ENCODE measurements around the gene CD44. TPM values are rescaled to one million over a fixed set of nuclear protein-coding genes. Genes with fewer than 3 reads are reported as not detected.

CD44 gene
- total RNA-seq, 4 donors from 2014 or later, result 212 to 292 (median 275) TPM

DNA sequence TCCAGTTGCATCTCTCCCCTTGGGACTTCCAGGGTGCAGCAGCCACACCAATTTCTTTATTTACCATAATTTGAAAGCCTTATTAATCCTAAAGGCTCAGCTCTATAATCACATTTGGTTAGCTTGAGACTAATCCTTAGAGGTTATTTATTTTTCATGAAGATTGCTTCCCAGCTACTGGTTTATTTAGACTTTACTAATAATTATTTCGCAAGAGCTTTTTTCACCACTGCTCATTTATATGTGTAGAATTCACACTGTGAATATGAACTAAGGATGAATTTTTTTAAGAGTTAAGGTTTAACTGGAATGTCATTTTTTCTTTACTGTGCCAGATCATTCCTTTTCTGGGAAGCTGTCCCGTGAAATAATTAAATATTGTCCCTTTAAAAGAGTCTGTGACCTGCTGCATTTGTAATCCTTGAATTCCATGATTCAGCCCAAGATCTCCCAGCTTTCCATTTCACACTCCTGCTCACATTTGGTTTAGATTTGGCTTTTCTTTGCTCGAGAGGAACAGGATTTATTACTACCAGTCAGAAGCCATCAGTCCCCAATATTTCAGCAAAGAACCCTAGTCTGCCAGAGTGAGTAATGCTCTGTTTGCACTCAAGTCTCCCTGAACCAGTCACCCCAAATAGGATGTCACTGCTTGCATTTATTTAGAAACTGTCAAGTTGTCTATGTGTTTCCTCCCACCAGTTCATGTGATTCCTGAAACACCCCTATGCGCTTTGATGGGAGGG lies 4.4 kb upstream of the CD44 start:
- TF ChIP-seq EP300 (IDR thresholded peaks at IDR 0.05) (no peak), POLR2A (IDR thresholded peaks at IDR 0.05; ENCODE audit: low read depth) (no peak), POLR2AphosphoS5 (IDR thresholded peaks at IDR 0.05) (no peak)
- TF ChIP-seq, protein P1, sequence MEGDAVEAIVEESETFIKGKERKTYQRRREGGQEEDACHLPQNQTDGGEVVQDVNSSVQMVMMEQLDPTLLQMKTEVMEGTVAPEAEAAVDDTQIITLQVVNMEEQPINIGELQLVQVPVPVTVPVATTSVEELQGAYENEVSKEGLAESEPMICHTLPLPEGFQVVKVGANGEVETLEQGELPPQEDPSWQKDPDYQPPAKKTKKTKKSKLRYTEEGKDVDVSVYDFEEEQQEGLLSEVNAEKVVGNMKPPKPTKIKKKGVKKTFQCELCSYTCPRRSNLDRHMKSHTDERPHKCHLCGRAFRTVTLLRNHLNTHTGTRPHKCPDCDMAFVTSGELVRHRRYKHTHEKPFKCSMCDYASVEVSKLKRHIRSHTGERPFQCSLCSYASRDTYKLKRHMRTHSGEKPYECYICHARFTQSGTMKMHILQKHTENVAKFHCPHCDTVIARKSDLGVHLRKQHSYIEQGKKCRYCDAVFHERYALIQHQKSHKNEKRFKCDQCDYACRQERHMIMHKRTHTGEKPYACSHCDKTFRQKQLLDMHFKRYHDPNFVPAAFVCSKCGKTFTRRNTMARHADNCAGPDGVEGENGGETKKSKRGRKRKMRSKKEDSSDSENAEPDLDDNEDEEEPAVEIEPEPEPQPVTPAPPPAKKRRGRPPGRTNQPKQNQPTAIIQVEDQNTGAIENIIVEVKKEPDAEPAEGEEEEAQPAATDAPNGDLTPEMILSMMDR (IDR thresholded peaks at IDR 0.05), result no peak
- WGBS, result 69% methylated on average over 4 of the region's 4 CpGs
- no peaks in the 10 kb centered on the region for H3K9me3 ChIP-seq
- H3K36me3 ChIP-seq, result no peaks in the 10 kb centered on the region
- H3K4me3 ChIP-seq, result no peak overlapping the region
- DNase-seq (ENCODE audit: extremely low spot score), result no peak
- peaks cover 0 to 16% (median 12%) of the 10 kb centered on the region in 4 donors for H3K4me1 ChIP-seq
- no peaks in the 10 kb centered on the region for H3K27me3 ChIP-seq
- intact Hi-C loops (cut with DNase I), result no loop called here
- no peak overlapping the region for H3K27ac ChIP-seq (replicated peaks in 1 of 4)

DNA sequence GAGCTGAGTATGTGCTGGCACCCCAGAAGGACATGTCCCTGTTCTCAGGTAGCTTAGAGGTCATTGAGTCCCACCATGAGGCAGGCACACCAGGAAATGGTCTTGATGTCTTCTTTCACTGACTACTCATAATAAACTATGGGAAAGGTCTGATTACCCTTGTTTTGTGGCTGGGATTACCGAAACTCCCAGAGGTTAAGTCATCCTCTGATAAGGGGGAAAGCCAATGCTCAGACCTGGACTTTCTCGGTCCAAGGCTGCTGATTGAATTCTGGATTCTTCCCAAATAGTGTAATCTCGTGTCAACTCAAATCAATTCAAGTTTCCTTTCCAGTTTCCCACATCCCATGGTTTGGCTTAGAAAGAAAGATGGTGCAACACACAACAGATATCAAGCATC lies 3.7 kb upstream of the CD44 start:
- no peaks in the 10 kb centered on the region for H3K9me3 ChIP-seq
- intact Hi-C loops (cut with DNase I), result no loop called here
- no peak overlapping the region for H3K27ac ChIP-seq (replicated peaks in 1 of 4)
- H3K36me3 ChIP-seq, result no peaks in the 10 kb centered on the region
- DNase-seq (ENCODE audit: extremely low spot score), result no peak
- no peak overlapping the region for H3K4me3 ChIP-seq
- 78% methylated on average over 3 of the region's 3 CpGs for WGBS
- no peak for TF ChIP-seq EP300 (IDR thresholded peaks at IDR 0.05)
- TF ChIP-seq, protein P1 (IDR thresholded peaks at IDR 0.05), result no peak
- TF ChIP-seq POLR2A (IDR thresholded peaks at IDR 0.05; ENCODE audit: low read depth), result no peak
- no peak for TF ChIP-seq POLR2AphosphoS5 (IDR thresholded peaks at IDR 0.05)
- no peaks in the 10 kb centered on the region for H3K27me3 ChIP-seq
- peaks cover 0 to 20% (median 12%) of the 10 kb centered on the region in 4 donors for H3K4me1 ChIP-seq

DNA sequence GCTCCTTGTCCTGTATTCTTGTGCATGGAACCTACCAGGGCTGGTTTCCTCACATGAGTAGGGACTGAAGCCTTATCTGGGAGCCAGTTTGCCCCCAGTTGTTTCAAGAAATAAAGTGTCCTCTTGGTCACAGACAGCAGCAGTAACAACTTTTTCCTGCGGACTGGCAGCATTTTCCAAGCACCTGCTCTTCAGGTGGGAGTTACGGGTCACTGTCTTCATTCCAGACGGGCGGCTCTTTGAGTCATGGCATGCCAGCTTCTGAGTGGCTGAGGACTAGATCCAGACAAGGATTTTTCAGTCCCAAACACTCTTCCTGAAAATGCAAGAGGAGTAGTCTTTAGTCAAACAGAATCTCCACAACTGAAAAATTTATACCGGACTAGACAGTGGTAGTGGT lies 2.7 kb upstream of the CD44 start:
- H3K9me3 ChIP-seq, result no peaks in the 10 kb centered on the region
- no peak overlapping the region for H3K4me3 ChIP-seq
- intact Hi-C loops (cut with DNase I), result no loop called here
- no peaks in the 10 kb centered on the region for H3K36me3 ChIP-seq
- H3K27ac ChIP-seq (replicated peaks in 1 of 4), result no peak overlapping the region
- no peaks in the 10 kb centered on the region for H3K27me3 ChIP-seq
- H3K4me1 ChIP-seq, result peaks cover 0 to 31% (median 20%) of the 10 kb centered on the region in 4 donors
- TF ChIP-seq, protein P1 (IDR thresholded peaks at IDR 0.05), result no peak
- TF ChIP-seq POLR2AphosphoS5 (IDR thresholded peaks at IDR 0.05), result no peak
- TF ChIP-seq EP300 (IDR thresholded peaks at IDR 0.05), result no peak
- TF ChIP-seq POLR2A (IDR thresholded peaks at IDR 0.05; ENCODE audit: low read depth), result no peak
- no peak for DNase-seq (ENCODE audit: extremely low spot score)
- WGBS, result 93% methylated on average over 5 of the region's 5 CpGs

DNA sequence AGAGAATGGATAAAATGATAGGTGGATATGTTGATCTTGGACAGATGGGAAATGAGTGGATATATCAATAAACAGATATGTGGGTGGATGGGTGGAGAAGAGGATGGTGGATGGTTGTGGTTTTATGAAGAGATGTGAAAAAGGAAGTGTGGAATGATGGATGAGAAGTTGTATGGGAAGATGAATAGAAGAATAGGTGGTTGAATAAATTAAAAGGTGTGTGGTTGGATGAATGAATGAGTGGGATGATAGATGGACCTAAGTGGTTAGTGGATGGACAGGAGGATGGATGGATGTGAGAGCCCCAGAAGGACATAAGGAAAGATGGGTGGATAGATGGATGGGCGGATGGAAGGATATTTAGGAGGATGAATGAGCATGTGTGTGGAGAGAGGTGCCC lies 913 bp upstream of the CD44 start:
- peak overlapping the region; percentile 65 to 88 (median 82) for H3K4me3 ChIP-seq
- 68% methylated on average over 1 of the region's 1 CpG for WGBS
- H3K9me3 ChIP-seq, result no peaks in the 10 kb centered on the region
- peaks cover 3 to 48% (median 38%) of the 10 kb centered on the region in 4 donors for H3K4me1 ChIP-seq
- TF ChIP-seq EP300 (IDR thresholded peaks at IDR 0.05), result no peak
- no peak for TF ChIP-seq POLR2A (IDR thresholded peaks at IDR 0.05; ENCODE audit: low read depth)
- no peak for TF ChIP-seq POLR2AphosphoS5 (IDR thresholded peaks at IDR 0.05)
- TF ChIP-seq, protein P1 (IDR thresholded peaks at IDR 0.05), result no peak
- DNase-seq (ENCODE audit: extremely low spot score), result no peak
- no peaks in the 10 kb centered on the region for H3K27me3 ChIP-seq
- peak overlapping the region; percentile 90 to 95 (median 94) for H3K27ac ChIP-seq (replicated peaks in 1 of 4)
- no peaks in the 10 kb centered on the region for H3K36me3 ChIP-seq
- intact Hi-C loops (cut with DNase I), result no loop called here
